ENCODE data around the gene ENTPD8. TPM values are rescaled to one million over a fixed set of nuclear protein-coding genes. Genes with fewer than 3 reads are reported as not detected.
A peak's percentile ranks its signal among the peaks of the same experiment; 100 is the strongest.

ENTPD8 gene
- total and polyA plus RNA-seq, 8 donors, result 0.98 to 4.7 (median 2.0) TPM

DNA sequence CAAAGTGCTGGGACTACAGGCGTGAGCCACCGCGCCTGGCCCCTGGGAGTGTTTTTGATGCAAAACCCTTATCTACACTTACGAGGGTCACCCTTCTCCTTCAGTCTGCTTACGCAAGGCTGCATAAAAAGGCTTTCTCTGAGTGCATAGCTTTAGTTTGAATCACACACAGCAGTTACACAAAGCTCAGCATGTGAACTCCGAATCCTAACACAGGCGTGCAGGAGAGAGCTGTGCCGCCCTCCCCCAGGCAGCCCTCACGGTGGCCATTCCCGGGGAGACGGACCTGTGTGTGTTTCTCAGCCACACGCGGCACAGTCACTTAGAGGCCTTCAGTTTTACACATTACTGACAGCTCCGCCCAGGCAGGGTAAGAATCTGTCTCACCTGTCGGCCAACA is 44.9 kb downstream of the ENTPD8 start:
- Histone ChIP-seq H3K36me3 (no peaks in the 10 kb centered on the region), H3K4me3 (no peak overlapping the region), H3K27me3 (no peaks in the 10 kb centered on the region), H3K27ac (no peak overlapping the region), H3K4me1 (no peaks in the 10 kb centered on the region), H3K9me3 (no peaks in the 10 kb centered on the region)
- TF ChIP-seq, protein P1, sequence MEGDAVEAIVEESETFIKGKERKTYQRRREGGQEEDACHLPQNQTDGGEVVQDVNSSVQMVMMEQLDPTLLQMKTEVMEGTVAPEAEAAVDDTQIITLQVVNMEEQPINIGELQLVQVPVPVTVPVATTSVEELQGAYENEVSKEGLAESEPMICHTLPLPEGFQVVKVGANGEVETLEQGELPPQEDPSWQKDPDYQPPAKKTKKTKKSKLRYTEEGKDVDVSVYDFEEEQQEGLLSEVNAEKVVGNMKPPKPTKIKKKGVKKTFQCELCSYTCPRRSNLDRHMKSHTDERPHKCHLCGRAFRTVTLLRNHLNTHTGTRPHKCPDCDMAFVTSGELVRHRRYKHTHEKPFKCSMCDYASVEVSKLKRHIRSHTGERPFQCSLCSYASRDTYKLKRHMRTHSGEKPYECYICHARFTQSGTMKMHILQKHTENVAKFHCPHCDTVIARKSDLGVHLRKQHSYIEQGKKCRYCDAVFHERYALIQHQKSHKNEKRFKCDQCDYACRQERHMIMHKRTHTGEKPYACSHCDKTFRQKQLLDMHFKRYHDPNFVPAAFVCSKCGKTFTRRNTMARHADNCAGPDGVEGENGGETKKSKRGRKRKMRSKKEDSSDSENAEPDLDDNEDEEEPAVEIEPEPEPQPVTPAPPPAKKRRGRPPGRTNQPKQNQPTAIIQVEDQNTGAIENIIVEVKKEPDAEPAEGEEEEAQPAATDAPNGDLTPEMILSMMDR (IDR thresholded peaks at IDR 0.05), result no peak
- ATAC-seq (no peak), DNase-seq (peak in 1 of 6 donors; percentile 24), FAIRE-seq (no peak)
- intact Hi-C loops (cut with DNase I), result no loop called here
- 89 to 93% methylated on average over 15 of the region's 15 CpGs for WGBS, 2 donors

DNA sequence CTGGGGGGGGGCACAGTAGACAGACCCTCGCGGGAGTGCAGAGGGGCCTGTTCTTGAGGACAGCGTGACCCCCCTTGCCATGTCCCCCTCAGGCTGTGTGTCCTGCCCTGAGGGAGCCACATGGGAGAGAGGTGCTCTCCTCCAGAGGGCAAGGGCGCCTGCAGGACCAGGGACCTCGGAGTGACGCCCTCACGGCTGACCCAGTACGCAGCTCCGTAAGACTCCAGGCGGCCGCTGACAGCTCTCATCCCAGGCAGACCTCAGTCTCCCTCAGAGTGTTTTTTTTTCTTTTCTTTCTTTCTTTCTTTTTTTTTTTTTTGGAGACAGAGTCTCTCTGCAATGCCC is 45.5 kb downstream of the ENTPD8 start:
- Histone ChIP-seq H3K9me3 (no peaks in the 10 kb centered on the region), H3K27me3 (no peaks in the 10 kb centered on the region), H3K4me1 (no peaks in the 10 kb centered on the region), H3K4me3 (no peak overlapping the region), H3K27ac (no peak overlapping the region), H3K36me3 (no peaks in the 10 kb centered on the region)
- 91 to 93% methylated on average over 11 of the region's 11 CpGs for WGBS, 2 donors
- TF ChIP-seq, protein P1 (IDR thresholded peaks at IDR 0.05), result no peak
- intact Hi-C loops (cut with DNase I), result no loop called here
- no peak for FAIRE-seq
- no peak for ATAC-seq
- DNase-seq, result no peak

DNA sequence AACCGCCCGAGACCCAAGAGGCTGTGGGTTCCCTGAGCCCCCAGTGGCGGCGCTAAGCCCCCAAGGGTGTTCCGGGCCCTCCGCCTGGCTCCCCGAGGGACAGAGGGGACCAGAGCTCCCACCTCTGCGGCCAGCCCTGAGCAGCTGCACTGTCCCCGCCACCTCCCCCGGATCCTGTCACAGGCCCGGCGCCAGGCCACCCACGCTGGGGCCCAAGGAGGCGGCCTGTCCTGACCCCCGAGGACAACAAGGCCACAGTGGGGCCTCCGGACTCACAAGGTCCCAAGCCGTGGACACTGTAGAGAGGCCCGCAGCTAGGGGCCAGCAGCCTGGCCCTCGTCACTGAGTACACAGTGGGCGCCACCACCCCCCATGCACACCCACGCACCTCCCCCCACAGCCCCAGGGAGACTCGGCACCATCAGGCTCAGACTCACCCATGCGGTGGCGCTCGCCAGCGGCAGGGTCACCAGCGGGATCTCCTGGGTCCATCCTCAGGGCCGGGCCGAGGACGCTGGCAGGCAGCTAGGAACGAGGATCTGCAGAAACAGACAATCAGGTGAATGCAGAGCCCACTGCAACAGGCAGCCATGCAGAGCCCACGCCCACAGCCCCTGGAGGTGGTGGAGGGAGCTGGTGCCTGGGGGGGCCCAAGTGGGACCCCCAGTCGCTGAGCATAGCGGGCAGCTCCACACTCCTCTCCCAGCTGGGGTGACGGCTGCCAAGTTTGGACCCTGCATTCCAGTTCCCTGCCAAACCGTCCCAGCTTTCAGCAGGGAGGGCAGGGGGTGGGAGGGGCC is 46.1 kb downstream of the ENTPD8 start:
- FAIRE-seq (no peak), ATAC-seq (no peak), DNase-seq (peak in 2 of 6 donors; percentile 35 to 72)
- Histone ChIP-seq H3K4me1 (no peaks in the 10 kb centered on the region), H3K27ac (no peak overlapping the region), H3K4me3 (no peak overlapping the region), H3K9me3 (no peaks in the 10 kb centered on the region), H3K36me3 (no peaks in the 10 kb centered on the region), H3K27me3 (no peaks in the 10 kb centered on the region)
- TF ChIP-seq, protein P1 (IDR thresholded peaks at IDR 0.05), result no peak
- intact Hi-C loops (cut with DNase I), result no loop called here
- 92 to 93% methylated on average over 36 of the region's 36 CpGs for WGBS, 2 donors

DNA sequence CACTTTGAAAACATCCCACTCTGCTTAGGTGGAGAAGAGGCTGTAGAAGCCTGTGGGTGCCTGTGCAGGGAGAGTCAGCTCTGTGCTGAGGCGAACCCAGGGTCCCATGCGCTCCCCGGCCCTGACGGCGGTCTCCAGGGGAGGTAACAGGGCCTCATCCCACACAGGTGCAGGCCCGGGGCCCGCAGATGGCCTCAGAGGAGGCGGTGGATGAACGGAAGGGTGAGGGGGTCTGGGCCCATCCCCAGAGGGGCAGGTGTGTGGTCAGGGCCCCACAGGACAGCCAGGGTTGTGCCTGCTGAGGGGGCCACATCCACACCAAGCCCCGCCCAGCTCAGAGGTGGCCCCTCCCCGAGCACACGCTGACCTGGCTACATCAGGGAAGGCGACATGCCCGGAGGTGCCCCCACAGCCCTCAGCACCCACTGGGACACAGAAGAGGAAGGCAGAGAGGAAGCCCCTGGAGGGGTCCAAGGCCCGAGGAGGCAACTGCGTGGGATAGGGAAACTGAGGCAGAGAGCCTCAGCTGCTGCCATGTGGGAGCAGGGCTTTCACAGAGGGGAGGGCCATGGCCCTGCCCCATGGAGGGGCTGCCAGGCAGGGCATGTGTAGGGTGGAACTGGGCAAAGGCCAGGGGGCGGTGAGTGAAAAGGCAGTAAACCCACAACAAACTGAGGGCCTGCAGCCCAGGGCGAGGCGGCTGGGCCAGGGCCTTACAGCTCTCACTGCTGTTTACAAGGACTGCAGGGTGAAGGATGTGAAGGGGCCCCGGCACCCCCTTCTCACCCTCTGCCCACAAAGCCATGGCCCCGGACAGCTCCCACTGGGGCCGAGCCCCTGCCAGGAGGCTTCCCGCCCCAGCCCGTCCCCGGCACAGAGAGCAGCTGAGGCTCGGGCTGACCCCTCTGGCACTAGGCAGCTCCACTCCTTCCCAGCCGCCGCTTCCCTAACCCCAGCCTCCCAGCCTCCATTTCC is 47.7 kb downstream of the ENTPD8 start:
- WGBS, 2 donors, result 93 to 97% methylated on average over 24 to 28 of the region's 28 CpGs
- H3K4me1 ChIP-seq, result no peaks in the 10 kb centered on the region
- no peaks in the 10 kb centered on the region for H3K9me3 ChIP-seq
- FAIRE-seq (no peak), ATAC-seq (no peak), DNase-seq (peak in 2 of 6 donors; percentile 30 to 70)
- intact Hi-C loops (cut with DNase I), result no loop called here
- no peaks in the 10 kb centered on the region for H3K27me3 ChIP-seq
- TF ChIP-seq, protein P1 (IDR thresholded peaks at IDR 0.05), result no peak
- no peaks in the 10 kb centered on the region for H3K36me3 ChIP-seq
- H3K4me3 ChIP-seq, result no peak overlapping the region
- no peak overlapping the region for H3K27ac ChIP-seq
